Left renal pelvis (tissue), 4 donors: ENCODE results near the gene SDK1. TPM values are rescaled to one million over a fixed set of nuclear protein-coding genes. Genes with fewer than 3 reads are reported as not detected.

Experiments
- DNase-seq, 4 donors: peaks; one replicate each; pipeline ENCODE4 v3.0.0-alpha.2; 2013; ENCODE audit warnings: low read depth in 4 of 4, low spot score in 3 of 4
- polyA plus RNA-seq, 4 donors: library from polyadenylated mRNA; unstranded; fragments of 120-200 nt; gene quantifications; one replicate each; pipeline ENCODE4 v1.2.1, GENCODE V29; 2013; ENCODE audit not compliant: insufficient read length in 4 of 4

The SDK1 gene
- polyA plus RNA-seq, 4 donors, result 4.0 to 8.4 (median 6.3) TPM

GRCh38 chr7:3501671-3502070 lies 200.6 kb downstream of the SDK1 start:
- no peak for DNase-seq

GRCh38 chr7:3504384-3504783 lies 203.3 kb downstream of the SDK1 start:
- no peak for DNase-seq

GRCh38 chr7:3510101-3511020 lies 209.3 kb downstream of the SDK1 start:
- DNase-seq, result no peak

- DNase-seq, result no peak
Observed at GRCh38 chr7:3517344-3517743, 216.3 kb downstream of the SDK1 start.

GRCh38 chr7:3518546-3518945 lies 217.5 kb downstream of the SDK1 start:
- DNase-seq, result no peak

GRCh38 chr7:3520206-3520605 lies 219.2 kb downstream of the SDK1 start:
- DNase-seq, result no peak

GRCh38 chr7:3527496-3528124 lies 226.6 kb downstream of the SDK1 start:
- no peak for DNase-seq

GRCh38 chr7:3533040-3533439 lies 232.0 kb downstream of the SDK1 start:
- DNase-seq, result no peak

- DNase-seq, result no peak
Observed at GRCh38 chr7:3537210-3537875, 236.3 kb downstream of the SDK1 start.

- peak in 1 of 4 donors; percentile 21 for DNase-seq
Observed at GRCh38 chr7:3538041-3538440, 237.0 kb downstream of the SDK1 start.

GRCh38 chr7:3540456-3541220 lies 239.6 kb downstream of the SDK1 start:
- DNase-seq, result no peak

GRCh38 chr7:3544202-3544601 lies 243.2 kb downstream of the SDK1 start:
- DNase-seq, result no peak

- no peak for DNase-seq
Observed at GRCh38 chr7:3548815-3549214, 247.8 kb downstream of the SDK1 start.

- no peak for DNase-seq
Observed at GRCh38 chr7:3549601-3550000, 248.5 kb downstream of the SDK1 start.

- DNase-seq, result no peak
Observed at GRCh38 chr7:3551536-3551935, 250.5 kb downstream of the SDK1 start.

GRCh38 chr7:3552499-3552898 lies 251.4 kb downstream of the SDK1 start:
- no peak for DNase-seq

- DNase-seq, result peak in 1 of 4 donors; percentile 25
Observed at GRCh38 chr7:3558400-3558799, 257.3 kb downstream of the SDK1 start.

GRCh38 chr7:3559278-3559677 lies 258.2 kb downstream of the SDK1 start:
- no peak for DNase-seq

- no peak for DNase-seq
Observed at GRCh38 chr7:3560495-3560894, 259.4 kb downstream of the SDK1 start.

GRCh38 chr7:3561932-3562331 lies 260.9 kb downstream of the SDK1 start:
- no peak for DNase-seq

GRCh38 chr7:3564231-3564630 lies 263.2 kb downstream of the SDK1 start:
- DNase-seq, result no peak
